GM21576 (cell line): ENCODE measurements around the gene MSI2.

Experiments
- ATAC-seq: cut with Tn5 transposase; IDR thresholded peaks from one replicate; pipeline ENCODE4 v1.9.1; 2021; ENCODE audit warnings: mild to moderate bottlenecking, moderate library complexity; ENCODE audit not compliant: unreplicated experiment

MSI2 gene

DNA sequence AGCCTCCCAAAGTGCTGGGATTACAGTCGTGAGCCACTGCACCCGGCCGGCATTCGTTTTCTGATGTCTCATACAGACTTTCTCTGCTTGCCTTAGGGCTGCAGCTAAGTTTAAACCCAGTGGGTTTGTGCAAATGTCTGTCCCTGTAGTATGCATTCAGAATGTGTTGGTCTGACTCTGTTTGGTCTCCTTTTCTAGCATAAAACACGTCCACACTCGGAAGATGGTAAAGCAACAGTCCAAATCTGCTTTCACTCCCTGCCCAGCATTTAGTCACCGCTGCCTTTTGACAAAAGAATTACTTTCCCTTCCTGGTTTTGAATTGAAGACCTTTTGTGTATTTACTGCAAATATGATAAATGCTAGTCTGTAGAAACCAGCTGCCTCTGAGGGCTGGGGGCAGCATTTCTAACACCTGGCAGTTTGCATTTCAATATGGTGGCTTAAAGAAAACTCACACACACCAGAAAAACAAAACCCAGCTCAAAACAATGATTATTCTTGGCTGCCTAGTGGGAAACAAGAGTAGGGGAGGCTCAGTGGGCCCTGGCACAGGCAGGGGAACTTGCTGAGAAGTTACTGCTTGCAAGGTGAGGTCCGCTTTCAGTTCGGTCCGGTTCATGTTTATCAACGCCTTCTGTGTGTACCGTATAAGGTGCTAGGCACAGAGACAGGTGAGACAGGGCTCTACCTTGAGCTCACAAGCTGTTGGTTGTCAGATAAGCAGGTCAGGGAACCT is 56.9 kb downstream of the MSI2 start:
- no peak for ATAC-seq

DNA sequence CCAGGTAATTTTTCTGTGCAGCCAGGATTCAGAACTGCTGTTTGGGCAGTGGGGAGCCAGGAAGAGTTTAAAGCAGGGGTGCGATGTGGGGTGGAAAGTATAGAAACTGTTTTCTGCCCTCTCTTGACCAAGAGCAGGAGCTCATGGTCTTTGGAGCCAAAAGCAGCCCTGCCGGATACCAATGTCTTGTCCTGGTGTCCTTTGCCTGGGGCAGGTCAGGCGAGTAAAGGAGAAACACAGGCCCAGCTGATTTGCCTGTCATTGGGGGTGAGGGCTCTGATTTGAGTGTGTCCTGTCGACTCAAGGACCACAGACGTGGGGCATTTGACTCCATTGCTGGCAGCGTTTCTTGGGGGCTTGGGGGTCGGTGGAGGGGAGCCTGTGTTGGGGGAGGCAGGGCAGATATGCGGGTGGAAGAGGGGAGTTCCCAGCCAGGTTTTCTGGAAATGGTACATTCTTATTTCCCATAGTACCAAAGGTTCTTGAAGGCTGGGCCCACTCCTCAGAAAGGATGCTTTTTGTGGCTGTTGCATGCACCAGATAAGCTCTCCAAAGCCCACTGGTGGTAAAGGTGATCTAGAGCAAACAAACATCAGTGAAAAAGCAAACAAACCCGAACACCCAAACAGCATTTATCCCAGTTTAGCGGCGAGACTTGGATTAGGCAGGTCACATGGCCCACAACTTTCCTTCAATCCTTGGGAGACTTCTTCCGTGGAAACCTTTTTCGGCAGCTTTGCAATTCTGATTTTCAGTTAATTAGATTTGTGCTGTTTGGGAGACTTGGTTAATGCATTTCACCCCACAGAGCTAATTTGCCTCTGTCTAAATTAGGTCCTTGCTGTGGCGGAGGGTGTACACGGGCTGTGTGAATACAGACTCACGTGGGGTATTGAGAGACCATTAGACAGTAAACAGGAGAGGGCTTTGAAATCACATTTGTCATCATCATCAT is 59.0 kb downstream of the MSI2 start:
- no peak for ATAC-seq

DNA sequence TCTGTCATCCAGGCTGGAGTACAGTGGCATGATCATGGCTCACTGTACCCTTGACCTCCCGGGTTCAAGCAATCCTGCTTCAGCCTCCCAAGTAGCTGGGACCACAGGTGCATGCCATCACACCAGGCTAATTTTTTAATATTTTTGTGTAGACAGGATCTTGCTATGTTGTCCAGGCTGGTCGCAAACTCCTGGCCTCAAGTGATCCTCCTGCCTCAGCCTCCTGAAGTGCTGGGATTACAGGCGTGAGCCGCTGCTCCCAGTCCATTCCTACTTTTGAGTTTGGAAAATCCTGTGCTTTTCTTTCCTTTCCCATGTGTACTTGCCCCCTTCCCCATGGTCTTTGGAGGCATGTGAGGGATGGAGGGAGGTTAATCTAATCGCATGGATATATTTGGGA is 60.0 kb downstream of the MSI2 start:
- ATAC-seq: no peak

DNA sequence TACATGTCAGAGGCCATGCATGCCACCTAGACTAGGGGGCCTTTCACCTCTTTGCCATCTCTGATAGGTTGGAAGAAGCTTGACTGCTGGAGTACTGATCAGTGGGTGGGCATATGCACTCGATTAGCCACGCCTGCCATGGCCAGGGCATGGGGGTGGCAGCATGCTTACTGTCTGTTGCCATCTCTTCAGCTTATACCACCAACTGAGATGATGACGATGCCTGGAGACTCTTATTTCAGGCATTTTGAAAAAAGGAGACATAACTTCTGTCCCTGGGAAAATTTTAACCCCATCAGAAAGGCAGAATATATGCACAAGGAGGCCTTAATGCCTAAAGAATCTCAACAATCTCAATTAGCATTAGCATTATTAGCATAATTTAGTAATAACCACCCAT is 60.8 kb downstream of the MSI2 start:
- ATAC-seq: no peak

DNA sequence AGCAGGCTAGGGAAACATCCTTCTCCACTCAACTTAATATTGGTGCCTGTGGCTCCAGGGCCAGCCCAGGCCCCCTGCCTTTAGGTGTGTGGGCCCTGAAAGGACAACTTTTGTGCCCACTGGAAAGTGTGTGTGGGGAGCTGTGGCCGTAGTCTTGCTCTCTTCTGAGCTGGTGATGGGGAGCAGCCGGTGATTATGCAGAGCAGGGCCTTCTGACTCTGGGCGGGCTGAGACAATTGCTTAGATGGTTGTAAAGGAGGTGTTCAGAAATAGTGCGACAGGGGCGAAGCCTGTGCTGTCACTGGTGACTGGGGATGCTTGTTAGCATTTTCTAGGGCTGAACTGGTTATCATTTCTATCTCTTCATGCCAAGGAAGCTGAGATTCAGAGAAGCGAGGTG is 62.6 kb downstream of the MSI2 start:
- no peak for ATAC-seq

DNA sequence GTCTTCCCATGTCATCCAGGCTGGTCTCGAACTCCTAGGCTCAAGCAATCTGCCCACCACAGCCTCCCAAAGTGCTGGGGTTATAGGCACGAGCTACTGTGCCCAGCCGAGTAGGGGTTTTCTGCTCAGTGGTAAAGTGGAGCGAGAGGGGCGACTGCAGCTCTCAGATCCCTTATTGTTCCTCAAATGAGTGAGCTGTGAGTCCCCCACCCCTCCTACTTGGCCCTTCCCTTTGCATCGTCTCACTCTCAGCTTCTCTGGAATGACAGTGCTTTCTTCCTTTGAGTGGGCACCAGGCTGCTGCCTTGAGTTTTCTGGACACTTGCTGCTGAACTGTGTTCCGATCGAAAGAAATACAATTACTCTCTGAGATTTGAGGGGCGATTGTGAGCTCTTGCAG is 63.5 kb downstream of the MSI2 start:
- ATAC-seq: no peak

DNA sequence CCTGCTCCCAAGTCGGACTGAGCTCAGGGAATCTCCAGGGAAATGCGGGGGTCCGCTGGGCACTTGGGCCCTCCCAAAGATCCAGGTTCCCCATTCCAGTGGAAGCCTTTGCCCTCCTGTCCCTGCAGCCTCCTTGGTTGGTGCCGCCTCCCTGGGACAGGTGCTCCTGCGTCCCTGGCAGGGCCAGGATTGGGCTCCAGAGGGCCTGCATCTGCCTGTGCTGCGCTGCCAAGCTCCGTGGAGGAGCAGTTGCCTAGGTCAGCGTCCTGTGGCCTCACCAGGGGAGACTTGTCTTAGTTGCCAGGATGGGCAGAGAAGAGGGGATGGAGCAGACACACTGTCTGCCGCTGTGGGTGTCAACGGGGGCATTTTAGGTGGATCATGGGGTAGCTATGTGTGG is 67.1 kb downstream of the MSI2 start:
- no peak for ATAC-seq

DNA sequence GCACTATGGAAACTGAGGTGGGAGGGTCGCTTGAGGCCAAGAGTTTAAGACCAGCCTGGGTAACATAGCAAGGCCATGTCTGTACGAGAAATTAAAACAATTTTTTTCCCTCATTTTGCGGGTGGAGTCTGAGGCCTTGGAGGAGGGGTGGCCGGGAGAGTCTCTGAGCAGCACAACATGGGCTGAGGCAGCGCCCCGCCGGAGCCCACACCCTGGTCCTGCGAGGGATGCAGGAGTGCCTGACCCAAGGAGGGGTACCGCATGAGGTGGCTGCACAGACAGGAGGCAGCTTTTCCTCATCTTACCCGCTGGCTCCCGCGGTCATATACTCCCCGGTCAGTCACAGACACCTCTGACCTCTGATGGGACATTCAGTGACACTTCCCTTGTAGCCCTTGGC is 67.7 kb downstream of the MSI2 start:
- no peak for ATAC-seq

DNA sequence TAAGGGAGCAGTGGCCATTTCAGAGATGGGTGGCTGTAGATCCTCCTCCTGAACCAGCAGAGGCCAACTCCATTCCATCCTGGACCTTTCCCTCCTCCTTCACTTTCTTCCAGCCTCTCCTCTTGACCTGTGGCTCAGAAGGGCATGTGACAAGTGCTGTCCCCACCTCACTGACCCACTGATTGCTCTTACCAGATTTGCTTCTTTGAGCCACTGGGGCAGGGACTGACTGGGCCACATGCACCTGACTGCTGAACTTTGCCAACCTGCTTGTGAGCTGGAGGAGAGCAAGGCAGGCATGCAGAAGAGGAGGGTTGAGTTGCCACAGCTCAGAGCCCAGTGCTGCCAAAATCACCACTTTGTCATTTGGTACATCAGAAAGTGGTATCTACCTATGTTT is 68.3 kb downstream of the MSI2 start:
- ATAC-seq: no peak

DNA sequence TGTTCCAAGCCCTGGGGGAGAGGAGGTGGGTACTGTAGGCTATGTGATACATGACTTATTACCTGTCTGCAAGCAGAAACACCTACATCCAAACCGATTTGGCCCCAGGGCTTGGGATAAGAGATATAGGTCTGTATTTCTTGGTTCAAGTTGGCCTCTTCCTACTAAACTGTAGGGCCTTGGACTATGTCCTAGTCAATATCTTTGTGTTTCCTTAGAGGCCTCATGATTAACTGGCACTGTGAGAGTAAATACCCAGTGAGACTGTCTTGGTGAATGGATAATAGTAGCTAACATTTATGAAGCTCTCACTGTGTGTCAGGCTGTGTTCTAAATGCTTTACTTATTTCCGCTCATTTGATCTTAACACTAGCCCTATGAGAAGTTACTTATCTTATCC is 70.0 kb downstream of the MSI2 start:
- no peak for ATAC-seq

DNA sequence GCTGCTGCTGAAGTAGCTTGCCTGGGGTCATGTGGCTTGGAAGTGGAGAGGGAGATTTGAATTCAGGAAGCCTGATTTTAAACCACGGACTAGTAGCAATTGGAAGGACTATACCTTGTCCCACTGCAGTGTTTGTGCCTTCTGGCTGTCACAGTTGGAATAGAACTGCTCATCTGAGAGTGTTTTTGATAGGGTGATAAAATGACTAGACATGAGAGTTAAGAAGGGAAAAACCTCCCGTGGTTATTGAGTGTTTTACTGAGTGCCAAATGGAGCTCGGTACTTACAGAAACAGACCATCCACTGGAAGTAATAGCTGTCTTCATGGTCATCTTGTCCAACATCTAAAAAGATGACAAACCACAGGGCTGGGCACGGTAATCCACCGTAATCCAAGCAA is 70.4 kb downstream of the MSI2 start:
- ATAC-seq: no peak

DNA sequence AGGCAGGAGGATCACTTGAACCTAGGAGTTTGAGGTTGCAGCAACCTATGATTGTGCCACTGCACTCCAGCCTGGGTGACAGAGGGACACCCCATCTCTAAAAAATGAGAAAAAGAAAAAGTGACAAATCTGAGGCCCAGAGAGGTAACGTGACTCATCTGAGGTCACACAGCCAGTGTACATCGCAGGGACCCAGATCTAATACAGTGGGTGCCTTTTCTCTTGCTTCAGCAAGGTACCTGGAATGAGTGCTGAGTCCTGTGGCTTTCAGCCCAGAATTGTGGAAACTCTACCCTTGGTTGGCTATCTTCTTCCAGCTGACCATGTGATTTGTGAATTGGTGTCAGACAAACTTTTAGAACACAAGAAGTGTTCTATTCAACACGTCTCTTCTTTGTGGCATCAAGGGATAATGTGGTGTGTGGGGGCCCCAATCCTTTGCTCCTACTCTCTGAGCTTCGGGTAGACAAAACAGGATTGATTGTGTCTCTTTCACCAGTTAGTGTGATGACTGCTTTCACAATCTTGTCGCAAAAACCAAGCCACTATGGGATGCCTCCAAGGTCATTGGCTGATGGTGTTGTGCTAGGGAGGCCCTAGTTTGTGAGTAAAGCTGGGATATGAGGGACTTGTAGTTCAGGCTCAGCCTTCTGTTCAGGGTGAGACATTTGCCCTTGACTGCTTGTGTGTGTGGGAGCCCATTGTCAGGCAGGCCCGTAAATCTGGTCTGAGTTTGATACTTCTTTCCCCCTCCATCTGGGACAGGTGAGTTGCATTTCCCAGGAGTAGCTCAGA is 71.0 kb downstream of the MSI2 start:
- ATAC-seq: no peak

DNA sequence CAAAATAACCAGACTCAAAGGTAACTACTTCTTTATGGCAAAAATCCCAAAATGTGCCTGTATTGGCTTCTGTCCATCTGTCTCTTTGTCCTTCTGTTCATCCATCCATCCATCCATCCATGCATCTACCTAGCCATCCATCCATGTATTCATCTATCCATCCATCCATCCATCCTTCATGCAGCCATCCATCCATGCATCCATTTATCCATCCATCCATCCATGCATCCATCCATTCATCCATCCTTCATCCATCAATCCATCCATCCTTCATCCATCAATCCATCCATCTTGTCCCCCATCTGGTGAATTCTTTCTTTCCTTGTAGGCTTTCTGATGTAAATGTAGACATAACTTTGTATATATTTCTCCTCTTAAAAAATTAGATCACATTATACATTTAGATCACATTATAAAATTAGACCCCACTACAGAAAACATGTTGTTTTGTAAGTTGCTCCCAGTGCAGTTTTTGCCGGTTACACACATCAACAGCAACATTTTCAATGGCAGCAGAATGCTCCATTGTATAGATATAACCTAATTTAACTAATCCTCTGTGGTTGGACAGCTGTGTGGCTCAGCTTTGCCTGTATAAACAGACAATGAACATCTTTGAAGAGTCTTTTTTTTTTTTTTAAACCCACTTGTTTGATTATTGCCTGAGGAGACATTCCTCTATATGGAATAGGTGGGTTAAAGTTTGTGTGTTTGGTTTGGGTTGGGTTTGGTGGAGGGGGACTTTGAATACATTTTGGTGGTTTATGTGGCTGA is 72.0 kb downstream of the MSI2 start:
- ATAC-seq: no peak

DNA sequence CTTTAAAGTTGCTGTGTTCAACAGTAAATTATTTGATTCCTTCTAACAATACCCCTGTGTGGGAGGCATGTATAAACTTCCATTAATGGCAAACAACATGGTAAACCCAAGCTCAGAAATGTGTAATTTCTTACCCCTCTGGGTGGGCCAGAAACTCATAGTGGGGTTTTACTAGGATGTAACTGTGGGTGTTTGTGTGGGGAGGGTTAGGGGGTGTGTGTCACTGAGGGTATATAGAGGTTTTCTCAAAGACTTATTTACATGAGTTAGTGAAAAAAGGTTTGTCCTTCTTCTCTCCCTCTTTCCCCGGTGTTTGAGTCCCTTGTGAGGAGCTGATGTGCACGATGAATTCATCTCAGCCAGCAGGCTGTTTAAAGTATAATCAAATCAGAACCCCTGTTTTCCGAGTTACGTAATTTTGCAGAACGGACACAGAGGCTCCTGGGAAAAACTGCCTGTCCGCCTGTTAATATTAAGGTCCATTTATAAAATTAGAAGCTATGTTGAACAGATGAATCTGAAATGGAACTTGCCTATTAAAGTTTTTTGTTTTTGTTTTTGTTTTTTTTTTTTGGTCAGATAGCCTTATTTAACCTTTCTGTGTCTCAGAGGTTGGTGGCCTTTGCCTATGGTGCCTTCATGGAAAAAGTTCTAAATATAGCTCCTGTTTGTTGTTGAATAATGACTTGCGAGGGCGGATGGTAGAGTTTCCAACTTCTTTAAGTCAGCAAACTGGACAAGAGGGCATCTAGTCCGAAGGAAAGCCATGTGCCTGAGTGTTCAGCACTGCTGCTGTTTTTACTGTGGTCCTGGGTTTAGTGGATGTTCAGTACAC is 73.3 kb downstream of the MSI2 start:
- ATAC-seq: no peak

DNA sequence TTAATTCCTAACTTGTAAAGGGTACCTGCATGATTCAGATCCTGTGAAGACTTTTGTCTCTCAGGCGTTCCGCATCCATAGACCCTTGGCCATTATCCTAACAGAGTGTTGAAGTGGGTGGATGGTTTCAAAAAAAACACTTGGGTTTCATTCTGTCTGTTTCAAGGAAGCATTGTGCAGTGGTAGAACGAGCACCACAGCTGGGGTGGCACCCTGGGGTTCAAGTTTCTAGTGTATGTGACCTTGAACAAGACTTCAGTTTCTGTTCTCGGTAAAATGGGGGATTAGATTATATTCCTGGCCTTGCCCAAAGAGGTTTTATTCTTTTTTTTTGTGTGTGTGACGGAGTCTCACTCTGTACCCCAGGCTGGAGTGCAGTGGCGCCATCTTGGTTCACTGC is 74.3 kb downstream of the MSI2 start:
- no peak for ATAC-seq

DNA sequence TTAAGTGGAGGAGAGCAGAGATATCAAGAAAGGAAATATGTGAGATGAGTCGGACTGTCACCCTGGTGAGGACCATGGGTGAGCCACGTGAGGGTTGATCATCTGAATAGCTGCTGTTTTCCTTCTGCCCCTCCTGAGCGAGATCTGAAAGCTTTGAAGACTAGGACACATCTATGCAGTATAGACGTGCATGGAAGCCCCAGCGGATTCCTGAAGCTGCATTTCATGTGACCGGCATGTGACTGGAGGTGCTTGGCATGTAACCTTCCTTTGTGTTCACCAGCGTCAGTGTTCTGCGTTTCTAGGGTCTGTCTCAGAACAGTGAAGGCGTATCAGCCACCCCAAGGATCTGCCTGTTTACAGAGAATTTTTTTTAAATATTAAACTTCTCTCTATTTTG is 75.1 kb downstream of the MSI2 start:
- ATAC-seq: no peak

DNA sequence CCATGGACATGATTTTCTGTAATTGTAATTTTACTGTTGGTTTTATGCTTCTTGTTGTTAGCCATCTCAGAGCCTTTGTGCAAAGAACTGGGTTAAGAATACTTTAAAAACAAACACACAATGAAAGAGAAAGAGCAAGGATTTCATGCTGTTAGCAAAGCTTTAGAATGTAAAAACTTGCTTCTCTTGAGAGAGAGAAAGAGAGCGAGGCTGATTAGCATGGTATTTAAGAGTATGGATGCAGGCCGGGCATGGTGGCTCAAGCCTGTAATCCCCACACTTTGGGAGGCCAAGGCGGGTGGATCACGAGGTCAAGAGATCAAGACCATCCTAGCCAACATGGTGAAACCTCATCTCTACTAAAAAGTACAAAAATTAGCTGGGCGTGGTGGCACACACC is 76.2 kb downstream of the MSI2 start:
- no peak for ATAC-seq

DNA sequence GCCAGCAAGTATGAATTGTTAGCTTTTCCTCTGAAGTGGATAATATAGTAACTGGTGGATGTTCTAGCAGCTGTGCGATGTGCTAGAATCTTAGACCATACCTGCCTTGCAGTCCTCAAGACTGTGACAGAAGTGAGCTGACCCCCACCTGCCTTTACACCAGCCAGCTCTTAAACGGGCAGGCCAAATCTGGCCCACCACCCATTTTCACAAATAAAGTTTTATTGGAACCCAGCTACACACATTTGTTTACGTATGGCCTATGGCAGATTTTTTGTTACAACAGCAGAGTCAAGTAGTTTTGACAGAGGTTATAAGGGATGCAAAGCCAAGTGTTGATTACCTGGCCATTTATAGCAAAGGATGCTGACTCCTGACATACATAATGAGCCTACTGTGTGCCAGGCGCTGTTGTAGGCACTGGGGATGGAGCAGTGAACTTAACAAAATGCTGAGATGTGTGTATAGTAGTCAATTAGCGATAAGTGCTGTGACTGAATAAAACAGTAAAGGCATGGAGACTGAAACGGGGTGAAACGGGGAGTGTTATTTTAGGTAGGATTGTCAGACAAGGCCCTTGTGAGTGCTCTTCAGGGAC is 79.0 kb downstream of the MSI2 start:
- ATAC-seq: no peak

DNA sequence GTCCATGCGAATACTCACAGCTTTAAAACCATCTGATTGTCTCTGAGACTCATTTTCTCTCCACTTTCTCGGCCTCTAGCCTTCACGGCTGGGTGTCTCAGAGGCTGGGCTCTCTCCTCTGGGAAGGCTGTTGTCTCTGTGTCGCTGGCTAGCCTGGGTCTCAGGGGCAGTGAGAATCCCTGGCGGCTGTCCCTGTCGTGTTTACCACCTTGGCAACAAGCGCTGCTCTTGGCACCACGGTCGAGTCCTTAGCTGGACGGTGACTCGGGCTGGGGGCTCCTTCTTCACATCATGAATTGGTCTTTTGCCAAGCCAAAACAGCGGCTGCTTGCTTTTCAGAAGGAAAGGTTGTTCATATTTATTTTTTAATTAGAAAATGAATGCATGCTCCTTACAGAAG is 81.1 kb downstream of the MSI2 start:
- no peak for ATAC-seq
